PC-9 (cell line): ENCODE measurements around the gene ERMARD. TPM values are rescaled to one million over a fixed set of nuclear protein-coding genes. Genes with fewer than 3 reads are reported as not detected.

Source experiments
- BruUV-seq: library from RNA; stranded (reverse); fragments of 400-500 nt; replicated peaks from 2 replicates; lab custom pipeline; 2021; lab: Mats Ljungman, UMichigan
- CTCF ChIA-PET: fragments of 300-600 bp; sonication (Branson Sonifier 250); formaldehyde crosslinking; loops from one replicate; lab custom pipeline; 2022; ENCODE audit warnings: antibody characterized with exemption; lab: Charles Lee
- POLR2A ChIA-PET: fragments of 300-600 bp; sonication (Branson Sonifier 250); formaldehyde crosslinking; loops from one replicate; lab custom pipeline; 2022; ENCODE audit warnings: antibody characterized with exemption; ENCODE audit not compliant: unreplicated experiment; lab: Charles Lee
- DNase-seq, 2 experiments: peaks; one replicate each; pipeline versions ENCODE4 v3.0.0 to v3.0.0-alpha.2; 2015 to 2022; ENCODE audit warnings: mixed read lengths in 1 of 2
- H2AFZ ChIP-seq: fragments of 200-600 bp; sonication (generic); 2 replicates; pipeline ENCODE4 v1.8.1; 2017; ENCODE audit warnings: antibody characterized with exemption
- H3F3A ChIP-seq: fragments of 200-600 bp; sonication (generic); 2 replicates; pipeline ENCODE4 v1.8.1; 2017; ENCODE audit warnings: antibody characterized with exemption, mild to moderate bottlenecking, low read depth; ENCODE audit not compliant: insufficient read depth
- H3K27ac ChIP-seq: fragments of 200-600 bp; sonication (generic); 2 replicates; pipeline ENCODE4 v1.6.1; 2016; ENCODE audit warnings: mixed run types
- H3K27me3 ChIP-seq: fragments of 200-600 bp; sonication (generic); 2 replicates; pipeline ENCODE4 v1.6.1; 2016; ENCODE audit warnings: low read depth, mixed run types; ENCODE audit not compliant: insufficient read depth
- H3K36me3 ChIP-seq: fragments of 200-600 bp; sonication (generic); 2 replicates; pipeline ENCODE4 v1.6.1; 2016; ENCODE audit warnings: low read depth, mixed run types
- H3K4me1 ChIP-seq: fragments of 200-600 bp; sonication (generic); replicated peaks from 2 replicates; pipeline ENCODE4 v1.6.1; 2016; ENCODE audit warnings: mixed run types; ENCODE audit not compliant: insufficient read depth
- H3K4me2 ChIP-seq: fragments of 200-600 bp; sonication (generic); 2 replicates; pipeline ENCODE4 v1.6.1; 2017; ENCODE audit warnings: mixed run types
- H3K4me3 ChIP-seq: fragments of 200-600 bp; sonication (generic); 2 replicates; pipeline ENCODE4 v1.6.1; 2016; ENCODE audit warnings: mixed run types
- H3K79me2 ChIP-seq: fragments of 200-600 bp; sonication (generic); 2 replicates; pipeline ENCODE4 v1.6.1; 2017; ENCODE audit warnings: low read depth, mixed run types
- H3K9me2 ChIP-seq: fragments of 200-600 bp; sonication (generic); 2 replicates; pipeline ENCODE4 v1.8.1; 2017; ENCODE audit warnings: mild to moderate bottlenecking; ENCODE audit not compliant: insufficient read depth
- H3K9me3 ChIP-seq: fragments of 200-600 bp; sonication (generic); 2 replicates; pipeline ENCODE4 v1.8.1; 2016; ENCODE audit warnings: low read depth; ENCODE audit not compliant: insufficient read depth
- H4K20me1 ChIP-seq: fragments of 200-600 bp; sonication (generic); 2 replicates; pipeline ENCODE4 v1.8.1; 2017; ENCODE audit not compliant: insufficient read depth
- CTCF ChIP-seq: fragments of 200-600 bp; sonication (generic); conservative IDR thresholded peaks from 2 replicates; pipeline ENCODE4 v1.6.1; 2017; ENCODE audit warnings: mixed run types, antibody characterized with exemption, mild to moderate bottlenecking, moderate library complexity
- EZH2 ChIP-seq: fragments of 200-600 bp; sonication (generic); IDR thresholded peaks from 2 replicates; pipeline ENCODE4 v1.8.0; 2017; ENCODE audit warnings: antibody characterized with exemption, low read depth
- intact Hi-C: fragments of 100-400 bp; cut with micrococcal nuclease; formaldehyde crosslinking; loops from one replicate; pipeline ENCODE4 v1.10.0; 2022; ENCODE audit not compliant: unreplicated experiment
- total RNA-seq: library from RNA; stranded (reverse); gene quantifications from 2 replicates; pipeline ENCODE4 v1.2.3, GENCODE V29; 2021

ERMARD gene
- total RNA-seq, 1 experiment from 2014 or later = 19.3 TPM

DNA sequence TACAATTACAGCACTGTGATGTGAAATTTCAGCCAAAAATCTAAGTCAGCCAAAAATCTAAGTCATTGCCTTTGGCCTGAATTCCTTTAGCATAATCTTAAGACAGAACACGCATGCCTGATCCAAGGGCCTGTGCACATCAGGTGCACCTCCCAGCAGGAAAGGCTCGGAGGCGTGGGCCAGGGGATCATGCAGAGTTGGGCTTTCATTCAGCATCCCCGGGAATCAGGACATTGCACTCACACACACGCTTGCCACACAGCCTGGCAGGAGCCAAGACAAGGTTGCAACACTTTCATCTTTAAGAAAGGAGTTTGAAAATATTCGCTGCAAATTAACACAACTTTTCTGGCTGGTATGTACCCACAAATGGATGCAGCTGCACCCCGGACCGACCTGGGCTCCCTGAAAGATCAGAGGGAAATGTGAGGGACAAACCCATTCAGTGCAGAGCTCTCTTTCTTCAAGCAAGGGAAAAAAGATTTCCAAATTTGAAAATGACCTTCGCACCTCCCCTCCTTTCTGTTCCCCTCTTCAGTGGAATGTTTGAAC is 48.8 kb downstream of the ERMARD start:
- ChIA-PET POLR2A (no interaction called here), CTCF (no interaction called here)
- intact Hi-C loops = no loop called here
- Histone ChIP-seq H3K79me2 (no peaks in the 10 kb centered on the region), H3K9me2 (no peaks in the 10 kb centered on the region), H3K9me3 (no peaks in the 10 kb centered on the region), H3K4me2 (0 out of 2 replicates have a peak overlapping the region, but pooled peaks have one; percentile 28), H4K20me1 (no peaks in the 10 kb centered on the region), H3K27ac (no peak overlapping the region), H2AFZ (no peak overlapping the region), H3K36me3 (no peaks in the 10 kb centered on the region), H3K4me3 (no peak overlapping the region), H3K27me3 (peaks cover 89% of the 10 kb centered on the region), H3F3A (no peaks in the 10 kb centered on the region), H3K4me1 (no peaks in the 10 kb centered on the region)
- TF ChIP-seq CTCF (no peak), EZH2 (no peak)
- no TSS peak for BruUV-seq
- DNase-seq = no peak

DNA sequence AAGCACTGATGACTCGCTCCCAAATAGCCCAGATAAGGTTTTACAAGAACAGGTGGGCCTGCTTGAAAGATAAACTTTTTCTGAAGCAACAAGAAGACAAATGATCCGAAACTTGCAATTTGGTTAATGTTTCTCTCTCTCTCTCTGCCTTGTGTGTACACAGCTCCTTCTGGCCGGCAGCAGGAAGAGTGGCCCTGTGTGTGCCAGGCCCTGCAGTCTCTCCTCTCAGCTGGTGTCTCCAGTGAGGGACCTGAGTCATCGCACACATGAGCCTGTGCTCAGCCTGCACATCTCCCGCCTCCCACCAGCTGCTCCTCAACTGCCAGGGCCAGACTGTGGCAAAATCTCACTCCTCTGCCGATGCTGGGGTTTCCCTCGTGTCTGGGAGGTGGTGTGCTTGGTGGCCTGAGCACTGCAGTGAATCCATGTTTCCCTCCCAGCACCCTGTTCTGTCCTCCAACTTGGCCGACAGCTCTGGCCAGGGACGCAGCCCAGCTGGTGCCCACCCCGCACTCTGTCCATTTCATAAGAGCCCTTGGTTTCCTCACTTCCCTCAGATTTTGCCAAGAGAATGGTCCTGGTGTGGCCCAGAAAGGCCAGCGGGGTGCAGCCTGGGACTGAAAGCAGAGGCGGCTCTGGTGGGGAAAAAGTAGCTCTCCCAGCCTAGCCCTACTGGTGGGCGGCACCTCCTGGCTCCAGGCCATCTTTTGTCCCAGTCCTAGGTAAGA is 49.4 kb downstream of the ERMARD start:
- no TSS peak for BruUV-seq
- no peaks in the 10 kb centered on the region for H3K9me2 ChIP-seq
- H3K79me2 ChIP-seq = no peaks in the 10 kb centered on the region
- no peak for TF ChIP-seq EZH2
- no peak for TF ChIP-seq CTCF
- 0 out of 2 replicates have a peak overlapping the region, but pooled peaks have one; percentile 28 for H3K4me2 ChIP-seq
- H2AFZ ChIP-seq = no peak overlapping the region
- H3F3A ChIP-seq = no peaks in the 10 kb centered on the region
- no peaks in the 10 kb centered on the region for H4K20me1 ChIP-seq
- H3K27ac ChIP-seq = no peak overlapping the region
- peaks cover 83% of the 10 kb centered on the region for H3K27me3 ChIP-seq
- no peaks in the 10 kb centered on the region for H3K4me1 ChIP-seq
- H3K36me3 ChIP-seq = no peaks in the 10 kb centered on the region
- H3K9me3 ChIP-seq = no peaks in the 10 kb centered on the region
- peak; percentile 5 to 40 for DNase-seq
- no peak overlapping the region for H3K4me3 ChIP-seq
- ChIA-PET CTCF (no interaction called here), POLR2A (no interaction called here)
- intact Hi-C loops = no loop called here

GRCh38 chr6:169801396-169802160 is 50.2 kb downstream of the ERMARD start:
- CTCF ChIA-PET = no interaction called here
- intact Hi-C loops = no loop called here
- POLR2A ChIA-PET = no interaction called here
- Histone ChIP-seq H2AFZ (no peak overlapping the region), H4K20me1 (no peaks in the 10 kb centered on the region), H3K4me1 (no peaks in the 10 kb centered on the region), H3K4me2 (no peak overlapping the region), H3K79me2 (no peaks in the 10 kb centered on the region), H3K27ac (no peak overlapping the region), H3K9me3 (no peaks in the 10 kb centered on the region), H3K4me3 (no peak overlapping the region), H3K27me3 (peaks cover 75% of the 10 kb centered on the region), H3K36me3 (no peaks in the 10 kb centered on the region), H3F3A (no peaks in the 10 kb centered on the region), H3K9me2 (no peaks in the 10 kb centered on the region)
- DNase-seq = no peak
- TF ChIP-seq CTCF (no peak), EZH2 (no peak)
- no TSS peak for BruUV-seq
